Hepatocyte (in vitro differentiated cells): Measurements from ENCODE around the gene SCTR.

Experiments used
- CTCF ChIP-seq: fragments of 200-600 bp; sonication (generic); IDR thresholded peaks from 2 replicates; pipeline ENCODE4 v1.5.1; 2016; ENCODE audit warnings: antibody characterized with exemption, mild to moderate bottlenecking; ENCODE audit not compliant: poor library complexity
- EZH2 ChIP-seq: fragments of 200-600 bp; sonication (generic); IDR thresholded peaks from 2 replicates; pipeline ENCODE4 v1.6.1; 2016; ENCODE audit warnings: antibody characterized with exemption, mild to moderate bottlenecking, borderline replicate concordance
- EZH2phosphoT487 ChIP-seq: fragments of 200-600 bp; sonication (generic); IDR thresholded peaks from one replicate; pipeline ENCODE4 v1.6.1; 2018; ENCODE audit warnings: antibody characterized with exemption, mild to moderate bottlenecking, low read depth, moderate library complexity; ENCODE audit not compliant: unreplicated experiment, severe bottlenecking

- TF ChIP-seq CTCF (no peak), EZH2phosphoT487 (no peak), EZH2 (no peak)
These were observed 116.1 kb downstream of the SCTR start for GRCh38 chr2:119408221-119408619.
